Stimulated activated naive B cell treated with anti-CD40 and anti-IgM and Interleukin-4, amounts not matched to agents 10 μg/mL and 1 μg/mL and 100 μg/mL, for 72 hours (primary cell): ENCODE measurements around the gene ZDHHC5.
"Not testable (repeated sequence)": the region's sequence is repeated elsewhere in the genome, so short reads cannot be mapped to it uniquely, and the experiment has no call there.

Source experiments
- ATAC-seq, 2 donors: fragments of 150-1000 bp; cut with Tn5 transposase; replicated peaks; 2 replicates each; pipeline ENCODE4 v1.10.0; 2021; ENCODE audit warnings: moderate library complexity in 1 of 2
- DNase-seq: peaks from one replicate; pipeline ENCODE4 v3.0.0; 2021
- H3K27ac Mint-ChIP-seq: one replicate; pipeline ENCODE4 v1.8.0; 2022; ENCODE audit warnings: mild to moderate bottlenecking, mixed read lengths
- H3K27me3 Mint-ChIP-seq, 2 donors: one replicate each; pipeline ENCODE4 v1.8.0; 2022; ENCODE audit warnings: mixed read lengths in 2 of 2
- H3K36me3 Mint-ChIP-seq, 2 donors: one replicate each; pipeline ENCODE4 v1.8.0; 2022; ENCODE audit warnings: mixed read lengths in 2 of 2, mild to moderate bottlenecking in 1 of 2
- H3K4me1 Mint-ChIP-seq, 2 donors: one replicate each; pipeline ENCODE4 v1.8.0; 2022; ENCODE audit warnings: mixed read lengths in 2 of 2, mild to moderate bottlenecking in 1 of 2
- H3K4me3 Mint-ChIP-seq, 2 donors: one replicate each; pipeline ENCODE4 v1.8.0; 2022; ENCODE audit warnings: mild to moderate bottlenecking in 2 of 2, mixed read lengths in 2 of 2, moderate library complexity in 1 of 2
- H3K9me3 Mint-ChIP-seq, 2 donors: one replicate each; pipeline ENCODE4 v1.8.0; 2022; ENCODE audit warnings: mixed read lengths in 2 of 2, mild to moderate bottlenecking in 1 of 2

ZDHHC5 gene

GRCh38 chr11:57648801-57649735 lies 18.8 kb upstream of the ZDHHC5 start:
- Mint-ChIP-seq H3K4me1 (peaks cover 50 to 65% of the 10 kb centered on the region in 2 donors), H3K9me3 (no peaks in the 10 kb centered on the region), H3K27ac (peak overlapping the region; percentile 14), H3K4me3 (peak overlapping the region; percentile 63 to 87), H3K27me3 (peaks cover 58 to 62% of the 10 kb centered on the region in 2 donors), H3K36me3 (no peaks in the 10 kb centered on the region)
- ATAC-seq (no peak), DNase-seq (no peak)

- ATAC-seq: peak; percentile 30 to 36
- peaks cover 58 to 62% of the 10 kb centered on the region in 2 donors for H3K27me3 Mint-ChIP-seq
- H3K4me1 Mint-ChIP-seq: peaks cover 48 to 58% of the 10 kb centered on the region in 2 donors
- peak within 1 kb of the TSS; percentile 14 for H3K27ac Mint-ChIP-seq
- no peaks in the 10 kb centered on the region for H3K36me3 Mint-ChIP-seq
- H3K9me3 Mint-ChIP-seq: no peaks in the 10 kb centered on the region
- DNase-seq: no peak
- peak within 1 kb of the TSS; percentile 63 to 87 for H3K4me3 Mint-ChIP-seq
Observed at GRCh38 chr11:57649826-57650738, 17.8 kb upstream of the ZDHHC5 start, which contains the start of gene YPEL4. Gene YPEL4, minus strand, starts transcription at chr11:57649912. Its CDS starts 2,805 bp downstream, at chr11:57647107.

GRCh38 chr11:57650739-57651090 lies 17.2 kb upstream of the ZDHHC5 start:
- Mint-ChIP-seq H3K27ac (no peak overlapping the region), H3K36me3 (no peaks in the 10 kb centered on the region), H3K9me3 (no peaks in the 10 kb centered on the region), H3K4me1 (peaks cover 46 to 52% of the 10 kb centered on the region in 2 donors), H3K4me3 (no peak overlapping the region), H3K27me3 (peaks cover 54 to 57% of the 10 kb centered on the region in 2 donors)
- ATAC-seq (no peak), DNase-seq (no peak)

GRCh38 chr11:57651408-57651807 lies 16.5 kb upstream of the ZDHHC5 start:
- Mint-ChIP-seq H3K4me1 (peaks cover 40 to 46% of the 10 kb centered on the region in 2 donors), H3K36me3 (no peaks in the 10 kb centered on the region), H3K4me3 (no peak overlapping the region), H3K27ac (no peak overlapping the region), H3K27me3 (peaks cover 47 to 50% of the 10 kb centered on the region in 2 donors), H3K9me3 (no peaks in the 10 kb centered on the region)
- no peak for DNase-seq
- no peak for ATAC-seq

- Mint-ChIP-seq H3K4me1 (peaks cover 36 to 45% of the 10 kb centered on the region in 2 donors), H3K4me3 (peak overlapping the region; percentile 29 to 53), H3K27me3 (peaks cover 39 to 42% of the 10 kb centered on the region in 2 donors)
- H3K27ac Mint-ChIP-seq, DNase-seq, H3K36me3 Mint-ChIP-seq, ATAC-seq, H3K9me3 Mint-ChIP-seq: not testable (repeated sequence)
Observed at GRCh38 chr11:57652230-57652629, 15.7 kb upstream of the ZDHHC5 start.

GRCh38 chr11:57652662-57653061 lies 15.3 kb upstream of the ZDHHC5 start:
- Mint-ChIP-seq H3K36me3 (peaks cover 0 to 2% of the 10 kb centered on the region in 2 donors), H3K4me3 (peak overlapping the region; percentile 29 to 53), H3K27me3 (peaks cover 35 to 38% of the 10 kb centered on the region in 2 donors), H3K4me1 (peaks cover 31 to 40% of the 10 kb centered on the region in 2 donors), H3K27ac (peak overlapping the region; percentile 20), H3K9me3 (no peaks in the 10 kb centered on the region)
- DNase-seq (no peak), ATAC-seq (no peak)

- Mint-ChIP-seq H3K27ac (peak overlapping the region; percentile 20), H3K4me1 (peaks cover 29 to 37% of the 10 kb centered on the region in 2 donors), H3K4me3 (no peak overlapping the region), H3K9me3 (no peaks in the 10 kb centered on the region), H3K36me3 (peaks cover 0 to 3% of the 10 kb centered on the region in 2 donors), H3K27me3 (peaks cover 30 to 33% of the 10 kb centered on the region in 2 donors)
- ATAC-seq: no peak
- no peak for DNase-seq
Observed at GRCh38 chr11:57653163-57653562, 14.8 kb upstream of the ZDHHC5 start.

GRCh38 chr11:57656885-57657193 lies 11.1 kb upstream of the ZDHHC5 start:
- peak overlapping the region; percentile 89 to 100 for H3K4me3 Mint-ChIP-seq
- H3K27ac Mint-ChIP-seq: peak overlapping the region; percentile 86
- H3K27me3 Mint-ChIP-seq: no peaks in the 10 kb centered on the region
- H3K4me1 Mint-ChIP-seq: peaks cover 13 to 26% of the 10 kb centered on the region in 2 donors
- DNase-seq (no peak), ATAC-seq (no peak)
- H3K36me3 Mint-ChIP-seq: peaks cover 2 to 23% of the 10 kb centered on the region in 2 donors
- H3K9me3 Mint-ChIP-seq: no peaks in the 10 kb centered on the region

- no peaks in the 10 kb centered on the region for H3K27me3 Mint-ChIP-seq
- ATAC-seq (peak; percentile 98 to 99), DNase-seq (peak; percentile 97)
- H3K36me3 Mint-ChIP-seq: peaks cover 6 to 27% of the 10 kb centered on the region in 2 donors
- H3K9me3 Mint-ChIP-seq: no peaks in the 10 kb centered on the region
- H3K4me1 Mint-ChIP-seq: peaks cover 15 to 30% of the 10 kb centered on the region in 2 donors
- H3K4me3 Mint-ChIP-seq: peak within 1 kb of the TSS; percentile 89 to 100
- peak within 1 kb of the TSS; percentile 98 for H3K27ac Mint-ChIP-seq
Observed at GRCh38 chr11:57657194-57658022, 10.5 kb upstream of the ZDHHC5 start, which contains the start of gene CLP1. Gene CLP1, plus strand, starts transcription at chr11:57657762. Its CDS starts 1,715 bp downstream, at chr11:57659477.

- no peak for DNase-seq
- Mint-ChIP-seq H3K4me1 (peaks cover 17 to 33% of the 10 kb centered on the region in 2 donors), H3K27ac (peak overlapping the region; percentile 98), H3K9me3 (no peaks in the 10 kb centered on the region), H3K36me3 (peaks cover 8 to 33% of the 10 kb centered on the region in 2 donors), H3K27me3 (no peaks in the 10 kb centered on the region), H3K4me3 (peak overlapping the region; percentile 89 to 100)
- peak in 1 of 2 donors; percentile 28 for ATAC-seq
Observed at GRCh38 chr11:57658023-57658361, 9.9 kb upstream of the ZDHHC5 start.

GRCh38 chr11:57659669-57660068 lies 8.2 kb upstream of the ZDHHC5 start:
- no peak overlapping the region for H3K4me3 Mint-ChIP-seq
- H3K9me3 Mint-ChIP-seq: no peaks in the 10 kb centered on the region
- H3K4me1 Mint-ChIP-seq: peaks cover 14 to 31% of the 10 kb centered on the region in 2 donors
- DNase-seq (no peak), ATAC-seq (no peak)
- no peaks in the 10 kb centered on the region for H3K27me3 Mint-ChIP-seq
- H3K36me3 Mint-ChIP-seq: peaks cover 13 to 42% of the 10 kb centered on the region in 2 donors
- no peak overlapping the region for H3K27ac Mint-ChIP-seq

- Mint-ChIP-seq H3K4me3 (no peak overlapping the region), H3K27ac (no peak overlapping the region), H3K4me1 (peaks cover 14 to 32% of the 10 kb centered on the region in 2 donors), H3K27me3 (no peaks in the 10 kb centered on the region), H3K36me3 (peaks cover 16 to 41% of the 10 kb centered on the region in 2 donors), H3K9me3 (no peaks in the 10 kb centered on the region)
- ATAC-seq (no peak), DNase-seq (no peak)
Observed at GRCh38 chr11:57662893-57663292, 5.0 kb upstream of the ZDHHC5 start.

- Mint-ChIP-seq H3K27ac (no peak overlapping the region), H3K36me3 (peaks cover 20 to 41% of the 10 kb centered on the region in 2 donors), H3K4me1 (peaks cover 9 to 29% of the 10 kb centered on the region in 2 donors), H3K4me3 (no peak overlapping the region), H3K9me3 (no peaks in the 10 kb centered on the region), H3K27me3 (no peaks in the 10 kb centered on the region)
- DNase-seq: no peak
- ATAC-seq: no peak
Observed at GRCh38 chr11:57663975-57664374, 3.9 kb upstream of the ZDHHC5 start.
